ENCODE results near the gene AGPS.

Gene AGPS

DNA sequence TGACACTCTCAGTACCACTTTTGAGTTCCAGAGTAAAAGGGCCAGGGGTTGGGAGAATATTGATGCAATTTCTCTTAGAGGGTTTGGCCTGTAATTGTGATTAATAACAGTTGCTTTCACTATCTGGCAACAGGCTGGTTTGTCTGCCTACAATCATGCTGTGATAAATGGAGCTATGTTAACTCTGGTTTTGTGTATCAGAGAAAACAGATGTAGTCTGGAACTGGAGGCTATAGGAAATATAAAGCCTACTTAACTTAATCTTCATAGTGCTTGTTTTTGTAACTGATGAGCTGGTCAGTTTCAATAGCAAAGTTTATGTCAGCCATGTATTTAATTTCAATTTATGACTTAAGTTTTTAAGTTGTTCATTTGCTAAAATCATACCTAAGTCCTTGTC lies 138.0 kb downstream of the AGPS start:
- H3K4me1 ChIP-seq, result no peaks in the 10 kb centered on the region
- no peaks in the 10 kb centered on the region for H3K27me3 ChIP-seq
- H3K27ac ChIP-seq, result no peak overlapping the region
- H3K4me3 ChIP-seq, result no peak overlapping the region
- H3K9ac ChIP-seq, result no peak overlapping the region
- H4K20me1 ChIP-seq, result no peaks in the 10 kb centered on the region
- no peak overlapping the region for H3K4me2 ChIP-seq
- TF ChIP-seq Cebpa-rat (IDR thresholded peaks at IDR 0.05), result no peak
- H3K36me3 ChIP-seq, result no peaks in the 10 kb centered on the region
- H3K9me3 ChIP-seq, result no peaks in the 10 kb centered on the region

DNA sequence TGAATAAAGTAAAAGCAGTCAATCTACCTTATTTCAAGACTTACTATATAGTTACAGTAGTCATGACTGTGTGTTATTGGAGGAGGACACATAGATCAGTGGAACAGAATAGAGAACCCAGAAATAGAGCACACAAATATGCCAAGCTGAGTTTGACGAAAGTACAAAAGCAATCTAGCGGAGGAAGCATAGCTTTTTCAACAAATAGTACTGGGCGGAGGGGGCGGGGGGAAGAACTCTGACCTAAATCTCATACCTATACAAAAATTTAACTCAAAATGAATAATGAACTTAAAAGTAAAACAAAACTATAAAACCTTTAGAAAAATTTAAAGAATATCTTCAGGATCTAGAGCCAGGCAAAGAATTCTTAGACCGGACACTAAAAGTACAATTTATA lies 139.1 kb downstream of the AGPS start:
- Histone ChIP-seq H3K27me3 (no peaks in the 10 kb centered on the region), H3K36me3 (no peaks in the 10 kb centered on the region), H3K4me2 (no peak overlapping the region), H3K4me3 (no peak overlapping the region), H3K4me1 (no peaks in the 10 kb centered on the region), H3K27ac (no peak overlapping the region), H3K9me3 (no peaks in the 10 kb centered on the region), H3K9ac (no peak overlapping the region), H4K20me1 (no peaks in the 10 kb centered on the region)
- TF ChIP-seq Cebpa-rat (IDR thresholded peaks at IDR 0.05), result no peak

DNA sequence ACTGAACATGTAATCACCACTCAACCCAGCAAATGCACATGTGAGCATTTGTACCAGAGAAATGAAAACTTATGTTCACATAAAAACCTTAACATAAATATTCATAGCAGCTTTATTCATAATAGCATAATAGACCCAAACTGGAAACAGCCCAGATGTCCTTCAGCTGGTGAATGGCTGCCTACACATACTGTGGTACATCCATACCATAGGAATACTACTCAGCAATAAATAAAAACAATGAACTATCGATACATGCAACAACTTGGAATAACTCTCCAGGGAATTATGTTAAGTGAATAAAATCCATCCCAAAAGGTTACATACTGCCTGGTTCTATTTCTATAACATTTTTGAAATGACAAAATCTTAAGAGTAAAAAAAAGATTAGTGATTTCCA lies 140.0 kb downstream of the AGPS start:
- Histone ChIP-seq H3K4me1 (no peaks in the 10 kb centered on the region), H3K9ac (no peak overlapping the region), H3K9me3 (no peaks in the 10 kb centered on the region), H3K27me3 (no peaks in the 10 kb centered on the region), H3K27ac (no peak overlapping the region), H3K4me3 (no peak overlapping the region), H3K36me3 (no peaks in the 10 kb centered on the region), H4K20me1 (no peaks in the 10 kb centered on the region), H3K4me2 (no peak overlapping the region)
- no peak for TF ChIP-seq Cebpa-rat (IDR thresholded peaks at IDR 0.05)

DNA sequence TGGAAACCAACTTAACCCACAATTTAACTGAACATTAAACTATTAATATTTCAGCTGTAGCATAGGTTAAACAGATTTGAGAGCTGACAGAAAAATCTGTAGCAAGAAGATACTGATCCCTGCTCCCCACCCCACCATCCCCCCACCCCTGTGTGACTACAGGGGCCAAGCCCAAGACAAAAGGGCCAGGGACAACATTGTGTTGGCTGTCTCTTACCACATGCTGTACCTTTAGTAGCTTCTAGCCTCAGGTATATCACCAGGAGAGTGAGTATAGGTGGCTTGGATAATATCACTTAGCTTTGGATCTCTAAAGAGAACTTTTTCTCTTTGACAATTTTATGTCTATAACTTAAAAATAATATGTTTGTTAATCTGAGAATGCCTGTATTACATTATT lies 140.7 kb downstream of the AGPS start:
- no peaks in the 10 kb centered on the region for H3K4me1 ChIP-seq
- H3K4me3 ChIP-seq, result no peak overlapping the region
- H3K27ac ChIP-seq, result no peak overlapping the region
- no peak overlapping the region for H3K9ac ChIP-seq
- no peaks in the 10 kb centered on the region for H3K9me3 ChIP-seq
- TF ChIP-seq Cebpa-rat (IDR thresholded peaks at IDR 0.05), result no peak
- no peak overlapping the region for H3K4me2 ChIP-seq
- H3K27me3 ChIP-seq, result no peaks in the 10 kb centered on the region
- no peaks in the 10 kb centered on the region for H3K36me3 ChIP-seq
- H4K20me1 ChIP-seq, result no peaks in the 10 kb centered on the region

DNA sequence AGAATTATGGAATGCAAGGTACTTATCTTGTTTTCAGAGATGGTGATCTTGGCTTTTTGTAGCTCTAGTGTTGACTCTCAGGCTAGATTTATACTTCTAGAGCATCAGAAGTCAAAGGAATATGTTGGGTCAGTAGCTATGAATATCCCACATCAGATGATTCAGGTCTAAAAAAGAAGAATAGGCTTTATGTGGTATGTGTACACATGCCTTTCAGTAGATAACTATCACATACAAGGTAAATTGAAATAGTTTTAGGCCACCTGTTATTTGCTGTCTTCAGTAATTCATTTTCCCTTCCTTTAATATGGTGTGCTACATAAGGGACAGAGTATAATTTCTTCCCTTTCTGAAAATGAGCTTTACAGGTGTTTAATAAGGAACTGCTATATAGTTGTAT lies 142.4 kb downstream of the AGPS start:
- no peaks in the 10 kb centered on the region for H3K9me3 ChIP-seq
- H4K20me1 ChIP-seq, result no peaks in the 10 kb centered on the region
- H3K4me2 ChIP-seq, result no peak overlapping the region
- no peaks in the 10 kb centered on the region for H3K36me3 ChIP-seq
- no peak overlapping the region for H3K4me3 ChIP-seq
- TF ChIP-seq Cebpa-rat (IDR thresholded peaks at IDR 0.05), result no peak
- no peaks in the 10 kb centered on the region for H3K27me3 ChIP-seq
- no peak overlapping the region for H3K27ac ChIP-seq
- no peaks in the 10 kb centered on the region for H3K4me1 ChIP-seq
- H3K9ac ChIP-seq, result no peak overlapping the region

DNA sequence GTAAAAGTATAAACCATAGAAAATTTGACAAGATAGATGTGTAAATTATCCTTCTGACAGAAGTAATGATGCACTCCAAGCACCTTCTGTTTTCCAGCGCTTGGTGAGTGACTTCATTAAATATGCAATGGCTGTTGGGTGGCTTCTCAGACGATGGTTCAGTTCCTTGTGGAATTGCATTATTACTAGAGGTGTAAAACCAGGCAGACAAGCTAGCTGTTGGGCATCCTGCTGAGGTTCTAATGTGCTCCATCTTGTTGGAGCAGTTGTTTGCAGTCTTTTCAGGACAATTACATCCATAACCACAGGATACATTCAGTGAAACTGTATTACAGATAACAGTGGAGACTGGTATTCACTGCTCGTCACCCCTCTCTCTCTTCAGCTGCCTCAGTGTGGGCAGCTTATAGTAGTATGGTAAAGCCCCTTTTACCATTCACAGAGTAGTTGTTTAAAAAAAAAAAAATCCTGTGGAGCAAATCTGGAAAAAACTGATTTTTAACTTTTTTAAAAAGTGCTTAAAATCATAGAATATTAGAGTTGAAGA lies 143.5 kb downstream of the AGPS start:
- no peak overlapping the region for H3K9ac ChIP-seq
- no peaks in the 10 kb centered on the region for H3K27me3 ChIP-seq
- H3K4me2 ChIP-seq, result no peak overlapping the region
- H3K4me3 ChIP-seq, result no peak overlapping the region
- H3K4me1 ChIP-seq, result no peaks in the 10 kb centered on the region
- TF ChIP-seq Cebpa-rat (IDR thresholded peaks at IDR 0.05), result no peak
- H3K36me3 ChIP-seq, result no peaks in the 10 kb centered on the region
- no peaks in the 10 kb centered on the region for H4K20me1 ChIP-seq
- no peaks in the 10 kb centered on the region for H3K9me3 ChIP-seq
- H3K27ac ChIP-seq, result no peak overlapping the region

DNA sequence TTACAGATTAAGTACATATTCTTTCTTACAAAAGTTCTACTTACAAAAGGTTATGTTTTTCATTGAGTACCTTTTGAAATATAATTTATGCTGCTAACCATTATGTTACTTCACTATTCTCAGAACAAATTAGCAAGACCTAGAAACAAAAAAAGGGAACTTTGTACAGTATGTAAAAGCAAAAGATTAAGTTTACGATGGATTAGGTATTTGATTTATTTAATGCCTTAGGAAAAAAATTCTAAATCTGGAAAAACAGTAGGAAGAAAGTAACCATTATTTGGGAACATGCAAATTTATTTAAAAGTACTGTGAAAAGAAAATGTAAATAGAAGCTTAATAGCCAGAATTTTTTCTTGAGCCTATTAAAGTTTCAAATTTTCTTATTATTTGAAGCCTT lies 144.6 kb downstream of the AGPS start:
- H3K27me3 ChIP-seq, result no peaks in the 10 kb centered on the region
- TF ChIP-seq Cebpa-rat (IDR thresholded peaks at IDR 0.05), result no peak

DNA sequence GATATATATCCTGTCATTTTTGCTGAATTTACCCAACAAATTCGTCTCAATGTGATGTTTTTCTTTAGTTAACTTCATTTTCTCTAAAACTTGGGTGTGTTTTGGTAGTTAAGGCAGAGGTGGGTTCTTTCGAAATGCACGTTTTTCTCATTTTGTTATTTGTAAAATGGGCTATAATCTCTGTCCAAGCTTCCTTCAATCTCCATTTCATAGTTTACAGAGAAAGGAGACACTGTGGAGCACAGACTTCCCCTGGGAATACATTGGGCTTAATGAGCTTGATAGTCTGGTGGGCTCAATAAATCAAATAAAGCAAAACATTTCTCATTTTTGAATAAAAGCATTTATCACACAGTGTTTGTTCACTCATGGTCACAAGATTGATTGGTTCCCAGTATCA lies 145.1 kb downstream of the AGPS start:
- no peak overlapping the region for H3K4me2 ChIP-seq

More for the DNA sequence above, 144.6 kb downstream of the AGPS start:
- Histone ChIP-seq H3K4me1 (no peaks in the 10 kb centered on the region), H3K9me3 (no peaks in the 10 kb centered on the region), H3K4me2 (no peak overlapping the region), H3K4me3 (no peak overlapping the region), H3K27ac (no peak overlapping the region), H3K9ac (no peak overlapping the region), H4K20me1 (no peaks in the 10 kb centered on the region), H3K36me3 (no peaks in the 10 kb centered on the region)

DNA sequence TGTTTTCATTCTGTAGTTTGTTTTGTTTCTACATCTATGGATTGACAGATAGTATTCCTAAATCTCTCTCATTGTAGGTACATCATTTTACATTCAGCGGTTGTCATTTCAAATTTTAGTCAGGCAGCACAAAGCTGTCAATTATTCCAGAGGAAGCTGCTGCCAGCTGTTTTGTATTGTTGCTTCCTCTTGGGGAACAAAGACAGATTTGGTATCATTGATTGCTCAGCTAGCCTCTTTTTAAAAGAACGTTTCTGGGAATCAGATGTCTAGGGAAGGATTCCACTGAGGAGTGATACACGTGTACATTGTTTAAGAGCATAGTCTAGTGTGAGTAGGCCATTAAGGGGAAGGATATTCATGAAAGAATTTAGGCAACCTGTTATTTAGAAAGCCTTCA lies 145.8 kb downstream of the AGPS start:
- no peak overlapping the region for H3K4me2 ChIP-seq
- no peaks in the 10 kb centered on the region for H3K36me3 ChIP-seq
- no peaks in the 10 kb centered on the region for H3K27me3 ChIP-seq
- no peak for TF ChIP-seq Cebpa-rat (IDR thresholded peaks at IDR 0.05)
- H3K27ac ChIP-seq, result no peak overlapping the region
- no peaks in the 10 kb centered on the region for H3K9me3 ChIP-seq
- H4K20me1 ChIP-seq, result no peaks in the 10 kb centered on the region
- H3K9ac ChIP-seq, result no peak overlapping the region
- no peak overlapping the region for H3K4me3 ChIP-seq
- H3K4me1 ChIP-seq, result no peaks in the 10 kb centered on the region

More for the DNA sequence above, 145.1 kb downstream of the AGPS start:
- H3K36me3 ChIP-seq, result no peaks in the 10 kb centered on the region
- no peaks in the 10 kb centered on the region for H3K27me3 ChIP-seq
- TF ChIP-seq Cebpa-rat (IDR thresholded peaks at IDR 0.05), result no peak
- H3K4me1 ChIP-seq, result no peaks in the 10 kb centered on the region
- H3K9me3 ChIP-seq, result no peaks in the 10 kb centered on the region
- no peak overlapping the region for H3K9ac ChIP-seq
- H3K4me3 ChIP-seq, result no peak overlapping the region
- H4K20me1 ChIP-seq, result no peaks in the 10 kb centered on the region
- no peak overlapping the region for H3K27ac ChIP-seq

DNA sequence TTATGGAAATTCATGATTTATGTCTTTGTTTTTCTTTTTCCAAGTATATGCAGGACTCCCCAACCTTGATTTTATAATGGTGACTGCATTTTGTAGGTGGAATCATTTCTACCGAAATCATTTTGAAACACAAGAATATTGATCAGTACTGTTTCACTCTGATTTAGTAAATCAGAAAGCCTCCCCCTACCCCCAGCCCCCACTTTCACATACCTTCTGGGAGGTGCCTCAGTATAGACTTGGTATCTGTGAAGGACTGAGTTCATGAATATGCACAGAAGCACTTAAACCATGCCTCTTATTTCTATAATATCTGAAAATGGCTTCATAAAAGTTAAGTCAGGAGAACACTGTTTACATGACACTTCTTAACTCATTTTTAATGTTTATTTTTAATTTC lies 147.7 kb downstream of the AGPS start:
- no peak for TF ChIP-seq Cebpa-rat (IDR thresholded peaks at IDR 0.05)
- no peak overlapping the region for H3K4me2 ChIP-seq

More for the DNA sequence above, 147.7 kb downstream of the AGPS start:
- Histone ChIP-seq H3K4me3 (no peak overlapping the region), H3K36me3 (no peaks in the 10 kb centered on the region), H3K9ac (no peak overlapping the region), H3K9me3 (peaks cover 3% of the 10 kb centered on the region; the same call in 1 of the 2 replicates), H3K27ac (no peak overlapping the region), H3K4me1 (peaks cover 4% of the 10 kb centered on the region; the same call in 1 of the 2 replicates), H3K27me3 (no peaks in the 10 kb centered on the region), H4K20me1 (no peaks in the 10 kb centered on the region)
